HG02610 (cell line): ENCODE results near the gene TMPRSS11B.
"Not testable (repeated sequence)": the region's sequence is repeated elsewhere in the genome, so short reads cannot be mapped to it uniquely, and the experiment has no call there.

Source experiments
- ATAC-seq: cut with Tn5 transposase; IDR thresholded peaks from one replicate; pipeline ENCODE4 v1.9.1; 2021; ENCODE audit warnings: mild to moderate bottlenecking, moderate library complexity; ENCODE audit not compliant: unreplicated experiment

Gene TMPRSS11B

GRCh38 chr4:68245594-68245993 is at the start of gene TMPRSS11B:
Gene TMPRSS11B (minus strand): TSS chr4:68245694. CDS start chr4:68245558, 136 bp downstream.
- no peak for ATAC-seq

- ATAC-seq: no peak
Measured at GRCh38 chr4:68291256-68291655, 45.8 kb upstream of the TMPRSS11B start.

GRCh38 chr4:68288393-68288740 is 42.9 kb upstream of the TMPRSS11B start:
- ATAC-seq: no peak

- ATAC-seq: no peak
Measured at GRCh38 chr4:68287704-68288392, 42.4 kb upstream of the TMPRSS11B start.

- no peak for ATAC-seq
Measured at GRCh38 chr4:68283714-68284113, 38.2 kb upstream of the TMPRSS11B start.

- ATAC-seq: no peak
Measured at GRCh38 chr4:68283095-68283494, 37.6 kb upstream of the TMPRSS11B start.

GRCh38 chr4:68281796-68282740 is 36.6 kb upstream of the TMPRSS11B start:
- not testable (repeated sequence) for ATAC-seq

GRCh38 chr4:68278029-68278428 is 32.5 kb upstream of the TMPRSS11B start:
- no peak for ATAC-seq

GRCh38 chr4:68277627-68278026 is 32.1 kb upstream of the TMPRSS11B start:
- ATAC-seq: no peak

GRCh38 chr4:68272860-68273259 is 27.4 kb upstream of the TMPRSS11B start:
- peak; percentile 78 for ATAC-seq

- peak; percentile 72 for ATAC-seq
Measured at GRCh38 chr4:68272380-68272779, 26.9 kb upstream of the TMPRSS11B start.

- peak; percentile 48 for ATAC-seq
Measured at GRCh38 chr4:68271851-68272357, 26.4 kb upstream of the TMPRSS11B start.

- ATAC-seq: no peak
Measured at GRCh38 chr4:68267433-68267944, 22.0 kb upstream of the TMPRSS11B start.

GRCh38 chr4:68264875-68265565 is 19.5 kb upstream of the TMPRSS11B start:
- ATAC-seq: no peak

GRCh38 chr4:68259191-68259590 is 13.7 kb upstream of the TMPRSS11B start:
- no peak for ATAC-seq

- no peak for ATAC-seq
Measured at GRCh38 chr4:68257719-68258118, 12.2 kb upstream of the TMPRSS11B start.

- no peak for ATAC-seq
Measured at GRCh38 chr4:68256284-68256683, 10.8 kb upstream of the TMPRSS11B start.

- ATAC-seq: no peak
Measured at GRCh38 chr4:68250151-68250930, 4.8 kb upstream of the TMPRSS11B start.

GRCh38 chr4:68249434-68249833 is 3.9 kb upstream of the TMPRSS11B start:
- peak; percentile 91 for ATAC-seq

- no peak for ATAC-seq
Measured at GRCh38 chr4:68240620-68241019, 4.9 kb downstream of the TMPRSS11B start.
